HG03520 (cell line): ENCODE results near the gene TMEM50A.
"Not testable (repeated sequence)": the region's sequence is repeated elsewhere in the genome, so short reads cannot be mapped to it uniquely, and the experiment has no call there.

Experiments used
- ATAC-seq: cut with Tn5 transposase; IDR thresholded peaks from one replicate; pipeline ENCODE4 v1.9.1; 2021; ENCODE audit warnings: mild to moderate bottlenecking, moderate library complexity; ENCODE audit not compliant: unreplicated experiment

TMEM50A gene

GRCh38 chr1:25329950-25330349, 8.2 kb upstream of the TMEM50A start:
- not testable (repeated sequence) for ATAC-seq

DNA sequence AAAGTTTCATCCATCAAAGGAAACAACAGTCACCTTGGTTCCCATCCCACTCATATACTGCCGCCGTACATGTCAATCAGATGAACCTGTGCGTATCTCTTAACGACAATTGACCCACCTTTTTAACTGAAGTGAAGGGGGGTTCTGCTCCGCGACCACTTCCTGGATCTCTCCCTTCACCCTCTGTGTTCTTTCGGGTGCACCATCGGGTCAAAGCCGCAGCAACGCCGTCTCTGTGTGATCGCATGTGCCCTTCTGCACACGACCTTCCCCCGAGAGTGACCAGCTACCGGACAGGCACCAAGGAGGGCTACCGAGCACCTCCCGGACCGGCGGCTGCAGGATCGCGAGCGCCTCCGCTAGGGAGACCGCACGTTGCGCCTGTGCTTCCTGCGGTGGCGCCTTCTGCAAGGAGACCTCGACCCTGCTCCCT, 1.2 kb upstream of the TMEM50A start:
- ATAC-seq: peak; percentile 13

DNA sequence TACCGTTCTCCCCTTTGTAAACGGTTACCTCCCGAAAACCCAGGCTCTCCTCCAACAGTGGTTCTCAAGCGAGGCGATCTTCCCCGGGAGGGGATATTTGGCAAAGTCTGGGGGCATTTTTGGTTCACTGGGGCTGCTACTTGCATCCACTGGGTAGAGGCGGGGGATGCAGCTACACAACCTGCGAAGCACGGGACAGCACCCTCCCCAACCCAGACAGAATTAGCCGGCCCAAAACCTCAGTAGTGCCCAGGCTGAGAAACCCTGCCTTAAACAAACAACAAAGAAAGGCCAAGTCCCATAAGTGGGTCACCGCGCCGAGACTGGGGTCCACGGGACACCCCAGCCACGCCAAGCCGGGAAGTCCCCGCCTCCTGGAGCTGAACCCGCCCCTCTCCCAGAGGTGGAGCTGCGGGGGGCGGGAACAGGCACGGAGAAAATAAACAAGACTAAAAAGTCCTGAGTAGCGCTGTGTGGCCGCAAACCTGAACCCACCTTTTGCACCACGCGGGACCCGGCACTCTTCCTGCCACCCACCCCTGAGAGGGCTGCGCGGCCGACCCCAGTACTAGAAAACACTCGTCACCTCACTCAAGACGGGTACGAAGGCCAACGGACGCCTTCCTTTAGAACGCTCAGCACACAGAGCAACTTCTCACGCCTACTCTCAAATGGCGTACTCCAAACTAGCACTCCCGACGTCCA, 499 bp upstream of the TMEM50A start:
- peak; percentile 35 for ATAC-seq

GRCh38 chr1:25338986-25339385, 852 bp downstream of the TMEM50A start:
- no peak for ATAC-seq

DNA sequence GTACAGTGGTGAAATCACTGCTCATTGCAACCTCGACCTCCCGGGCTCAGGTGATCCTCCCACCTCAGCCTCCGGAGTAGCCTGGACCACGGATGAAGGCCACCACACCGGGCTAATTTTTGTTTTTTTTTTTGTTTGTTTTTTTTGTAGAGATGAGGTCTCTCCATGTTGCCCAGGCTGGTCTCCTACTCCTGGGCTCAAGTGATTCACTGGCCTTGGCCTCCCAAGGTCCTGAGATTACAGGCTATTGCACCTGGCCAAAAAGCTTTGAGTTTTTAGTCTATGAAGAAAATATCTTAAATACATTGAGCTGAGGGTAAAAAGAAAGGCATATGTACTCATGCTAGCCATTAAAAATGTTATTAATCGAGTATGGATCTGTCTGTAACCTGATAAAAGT, 3.6 kb downstream of the TMEM50A start:
- no peak for ATAC-seq

DNA sequence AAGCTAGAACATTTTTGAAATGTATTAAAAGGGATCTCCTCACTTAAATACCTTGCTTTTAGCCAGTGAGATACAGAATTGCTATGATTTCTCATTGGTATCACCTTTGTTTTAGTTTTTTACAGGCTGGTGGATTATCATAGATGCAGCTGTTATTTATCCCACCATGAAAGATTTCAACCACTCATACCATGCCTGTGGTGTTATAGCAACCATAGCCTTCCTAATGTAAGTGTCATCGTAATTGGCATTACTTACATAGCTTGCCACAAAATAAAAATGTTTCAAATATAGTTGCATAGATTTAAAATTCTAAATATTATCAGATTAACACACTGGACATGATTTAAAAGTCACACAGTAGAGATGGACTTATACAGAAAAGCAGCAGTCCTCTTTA, 4.7 kb downstream of the TMEM50A start:
- no peak for ATAC-seq

GRCh38 chr1:25343872-25344271, 5.7 kb downstream of the TMEM50A start:
- ATAC-seq: no peak

- no peak for ATAC-seq
Observed at GRCh38 chr1:25347556-25347955, 9.4 kb downstream of the TMEM50A start.

DNA sequence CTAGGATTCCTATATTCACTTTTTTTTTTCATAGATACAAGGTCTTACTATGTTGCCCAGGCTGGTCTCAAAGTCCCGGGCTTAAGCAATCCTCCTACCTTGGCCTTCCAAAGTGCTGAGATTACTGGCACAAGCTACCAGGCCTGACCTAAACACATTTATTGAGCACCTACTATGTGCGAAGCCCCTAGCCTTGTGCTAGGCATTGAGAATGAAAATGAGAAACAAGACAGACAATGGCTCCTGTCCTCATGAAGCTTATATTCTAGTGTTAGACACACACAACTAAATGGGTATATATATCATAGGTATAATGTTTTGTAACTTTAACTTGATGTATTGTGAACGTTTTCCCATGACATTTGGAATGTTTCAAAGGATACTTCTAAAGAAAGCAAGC, 11.5 kb downstream of the TMEM50A start:
- ATAC-seq: no peak

DNA sequence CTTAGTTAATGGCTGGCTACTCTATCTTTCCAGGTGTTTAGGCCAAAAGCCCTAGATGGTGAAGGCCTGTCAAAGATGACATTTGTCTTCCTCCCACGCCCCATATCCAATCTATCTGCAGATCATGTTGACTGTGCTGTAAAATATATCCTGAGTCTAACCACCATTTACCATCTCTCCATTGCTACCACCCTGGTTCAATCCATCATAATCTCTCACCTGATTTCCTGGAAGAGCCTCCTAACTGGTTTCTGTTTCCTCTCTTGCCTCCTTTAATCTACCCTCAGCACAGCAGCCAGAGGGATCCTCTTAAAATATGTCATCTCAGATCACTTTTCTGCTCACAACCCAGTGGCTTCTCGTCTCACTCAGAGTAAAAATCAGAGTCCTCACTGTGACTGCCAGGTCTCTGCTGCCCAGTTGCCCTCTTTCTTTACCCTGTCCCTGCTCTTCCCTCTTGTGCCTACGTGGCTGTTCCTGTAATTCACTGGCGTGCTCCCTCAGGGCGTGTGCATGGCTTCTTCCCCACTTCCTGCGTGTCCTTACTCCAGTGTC, 17.8 kb downstream of the TMEM50A start:
- no peak for ATAC-seq

- ATAC-seq: no peak
Observed at GRCh38 chr1:25356441-25356840, 18.3 kb downstream of the TMEM50A start.

DNA sequence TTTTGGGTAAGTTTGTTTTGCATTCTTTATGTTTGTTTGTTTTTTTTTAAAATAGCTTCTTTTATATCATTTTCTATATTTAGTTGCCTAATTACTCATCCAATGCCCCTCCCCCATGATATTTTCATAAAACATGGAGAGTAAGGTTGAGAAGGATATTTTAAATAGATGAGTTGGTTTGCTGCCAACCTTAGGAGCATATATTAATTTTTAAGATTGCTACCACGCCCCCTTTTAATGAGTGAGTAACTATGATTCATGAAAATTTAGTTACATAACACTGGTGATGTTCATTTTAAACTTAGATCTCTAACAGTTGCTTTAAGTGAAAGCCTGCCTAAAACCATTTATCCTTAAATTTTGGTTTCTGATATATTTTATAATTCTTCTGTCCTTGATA, 18.7 kb downstream of the TMEM50A start:
- ATAC-seq: no peak

DNA sequence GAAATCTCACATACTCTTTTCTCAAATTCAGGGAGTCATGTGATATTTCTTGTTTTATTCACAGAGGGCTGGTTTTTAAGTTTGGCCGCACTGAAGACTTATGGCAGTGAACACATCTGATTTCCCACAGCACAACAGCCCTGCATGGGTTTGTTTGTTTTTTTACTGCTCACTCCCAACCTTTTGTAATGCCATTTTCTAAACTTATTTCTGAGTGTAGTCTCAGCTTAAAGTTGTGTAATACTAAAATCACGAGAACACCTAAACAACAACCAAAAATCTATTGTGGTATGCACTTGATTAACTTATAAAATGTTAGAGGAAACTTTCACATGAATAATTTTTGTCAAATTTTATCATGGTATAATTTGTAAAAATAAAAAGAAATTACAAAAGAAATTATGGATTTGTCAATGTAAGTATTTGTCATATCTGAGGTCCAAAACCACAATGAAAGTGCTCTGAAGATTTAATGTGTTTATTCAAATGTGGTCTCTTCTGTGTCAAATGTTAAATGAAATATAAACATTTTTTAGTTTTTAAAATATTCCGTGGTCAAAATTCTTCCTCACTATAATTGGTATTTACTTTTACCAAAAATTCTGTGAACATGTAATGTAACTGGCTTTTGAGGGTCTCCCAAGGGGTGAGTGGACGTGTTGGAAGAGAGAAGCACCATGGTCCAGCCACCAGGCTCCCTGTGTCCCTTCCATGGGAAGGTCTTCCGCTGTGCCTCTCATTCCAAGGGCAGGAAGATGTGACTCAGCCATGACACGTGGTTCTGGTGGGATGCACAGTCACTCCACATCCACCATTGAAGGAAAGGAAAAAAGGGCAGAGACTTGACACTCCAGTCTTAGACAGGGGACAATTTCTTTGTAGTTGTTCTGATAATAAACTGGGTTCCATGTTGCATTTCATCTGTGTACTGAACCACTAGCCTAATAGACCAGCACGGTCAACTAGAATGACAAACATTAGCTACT, 22.8 kb downstream of the TMEM50A start:
- ATAC-seq: no peak

- no peak for ATAC-seq
Observed at GRCh38 chr1:25361901-25362300, 23.8 kb downstream of the TMEM50A start.

- not testable (repeated sequence) for ATAC-seq
Observed at GRCh38 chr1:25362634-25363559, 24.8 kb downstream of the TMEM50A start.

- ATAC-seq: no peak
Observed at GRCh38 chr1:25369241-25369640, 31.1 kb downstream of the TMEM50A start.

DNA sequence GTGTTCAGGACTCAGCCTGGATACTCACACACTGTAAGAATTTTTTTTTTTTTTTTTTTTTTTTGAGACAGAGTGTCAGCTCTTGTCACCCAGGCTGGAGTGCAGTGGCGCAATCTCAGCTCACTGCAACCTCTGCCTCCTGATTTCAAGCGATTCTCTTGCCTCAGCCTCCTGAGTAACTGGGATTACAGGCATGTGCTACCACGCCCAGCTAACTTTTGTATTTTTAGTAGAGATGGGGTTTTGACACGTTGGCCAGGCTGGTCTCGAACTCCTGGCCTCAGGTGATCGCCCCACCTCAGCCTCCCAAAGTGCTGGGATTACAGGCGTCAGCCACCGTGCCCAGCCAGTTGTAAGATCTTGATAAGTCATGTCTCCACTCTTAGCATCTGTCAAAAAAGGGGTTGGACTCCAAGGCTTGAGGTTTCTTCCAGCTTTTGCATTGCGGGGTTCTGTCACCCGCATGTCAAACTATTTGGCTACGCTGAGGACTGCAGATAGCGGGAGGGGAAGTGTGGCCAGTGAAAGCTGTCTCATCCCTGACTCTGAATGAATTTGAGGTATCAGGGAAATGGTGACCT, 31.6 kb downstream of the TMEM50A start:
- ATAC-seq: not testable (repeated sequence)

DNA sequence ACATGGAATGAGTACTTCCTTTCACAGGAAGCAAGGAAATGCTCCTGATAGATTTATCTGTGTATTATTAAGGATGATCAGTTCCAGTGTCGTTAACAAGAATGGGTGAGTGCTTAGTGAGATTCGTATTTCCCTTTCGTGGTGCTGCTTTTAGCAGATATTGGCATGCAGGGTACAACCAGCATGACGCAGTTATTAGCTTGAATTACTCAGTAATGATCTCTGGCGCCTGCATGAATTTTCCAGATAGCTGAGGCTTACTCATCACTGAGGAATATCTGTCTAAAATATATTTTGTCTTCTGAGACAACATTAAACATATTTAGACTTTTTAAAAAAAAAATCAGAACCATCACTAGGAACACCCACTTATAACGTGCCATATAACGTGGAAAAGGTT, 33.6 kb downstream of the TMEM50A start:
- not testable (repeated sequence) for ATAC-seq

DNA sequence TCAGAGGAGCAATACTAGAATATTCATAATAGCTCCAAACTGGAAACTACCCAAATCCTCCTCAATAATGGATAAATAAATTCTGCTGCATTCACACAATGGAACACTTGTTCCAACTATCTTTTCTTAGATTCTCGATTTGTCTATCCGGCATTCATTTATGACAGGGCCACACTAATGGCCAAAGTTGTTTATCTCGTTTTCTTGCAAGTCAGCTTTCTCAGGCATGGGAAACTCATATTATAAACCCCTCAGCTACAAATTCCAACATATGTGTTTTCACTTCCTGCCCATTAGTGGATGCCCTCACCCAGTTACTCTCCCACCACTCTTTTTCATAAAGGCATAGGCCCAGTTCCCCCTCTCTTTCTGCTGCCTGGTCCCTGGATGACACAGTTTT, 40.2 kb downstream of the TMEM50A start:
- ATAC-seq: not testable (repeated sequence)

- not testable (repeated sequence) for ATAC-seq
Observed at GRCh38 chr1:25382543-25382942, 44.4 kb downstream of the TMEM50A start.
